Mucosa of stomach (tissue), 1 donor: ENCODE data around the gene CDH4.

Source experiments
- H3K27me3 ChIP-seq: one replicate; pipeline ENCODE4 v1.7.0; 2013; ENCODE audit warnings: mild to moderate bottlenecking, low read length; ENCODE audit not compliant: control insufficient read depth, insufficient read depth
- H3K36me3 ChIP-seq: one replicate; pipeline ENCODE4 v1.7.0; 2013; ENCODE audit warnings: low read length; ENCODE audit not compliant: control insufficient read depth, insufficient read depth
- H3K4me1 ChIP-seq: one replicate; pipeline ENCODE4 v1.7.0; 2013; ENCODE audit warnings: mild to moderate bottlenecking, low read length; ENCODE audit not compliant: control insufficient read depth, insufficient read depth
- H3K4me3 ChIP-seq: one replicate; pipeline ENCODE4 v1.7.0; 2013; ENCODE audit warnings: low read length
- H3K9ac ChIP-seq: one replicate; pipeline ENCODE4 v1.7.0; 2013; ENCODE audit warnings: mild to moderate bottlenecking, low read length, moderate library complexity
- H3K9me3 ChIP-seq: one replicate; pipeline ENCODE4 v1.7.0; 2013; ENCODE audit warnings: mild to moderate bottlenecking, low read length, moderate library complexity; ENCODE audit not compliant: control insufficient read depth
- donor health status: Pancreatic carcinoma.

CDH4 gene

DNA sequence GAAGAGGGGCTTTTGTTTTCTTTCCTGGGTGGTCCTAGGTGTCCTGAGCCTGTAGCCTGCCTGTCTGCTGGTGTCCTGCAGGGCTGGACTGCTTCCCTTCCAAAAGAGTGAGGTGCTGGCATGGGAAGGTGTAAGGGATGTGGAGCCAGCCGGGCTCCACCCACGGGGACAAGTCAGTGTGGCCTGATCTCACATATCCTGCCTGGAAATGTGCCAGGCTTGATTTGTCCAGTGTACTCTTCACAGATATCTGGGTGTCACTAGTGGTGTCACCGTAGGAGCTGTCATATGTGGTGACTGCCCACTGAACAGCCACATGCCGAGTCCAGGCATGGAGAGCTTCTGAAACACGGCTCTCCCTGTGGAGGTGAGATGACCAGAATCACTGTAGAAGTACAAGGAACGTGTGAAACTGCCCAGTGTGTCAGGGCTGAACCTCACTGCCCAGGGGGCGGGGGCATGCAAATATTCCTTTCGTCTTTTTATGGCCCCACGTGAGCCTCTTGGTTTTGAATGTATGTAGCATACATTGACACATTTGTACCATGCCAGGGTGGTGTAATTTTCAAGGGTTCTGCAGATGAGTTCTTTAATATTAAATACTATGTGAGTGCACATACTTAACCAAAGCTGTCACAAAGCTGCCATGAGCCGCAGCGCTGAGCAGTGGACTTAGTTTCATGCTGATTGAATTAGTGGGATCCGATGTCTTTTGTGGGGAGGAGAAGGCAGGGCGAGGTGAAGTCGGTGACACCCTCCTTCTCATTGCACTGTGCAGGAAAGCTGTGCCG lies 55.8 kb downstream of the CDH4 start:
- no peak overlapping the region for H3K4me3 ChIP-seq

DNA sequence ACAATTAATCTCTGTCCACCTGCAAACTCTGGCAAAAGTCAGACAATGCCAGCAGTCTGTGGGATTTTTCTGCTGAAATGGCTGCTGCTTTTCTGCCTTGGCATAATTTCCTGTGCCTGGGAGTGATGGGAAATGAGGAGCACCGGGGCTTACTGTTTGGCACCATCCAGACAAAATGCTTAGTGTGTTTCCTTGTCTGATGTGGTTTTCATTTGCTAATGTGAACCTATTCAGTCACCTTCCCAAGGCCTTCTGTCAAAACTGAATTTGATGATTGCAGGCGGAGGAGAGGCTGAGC lies 56.4 kb downstream of the CDH4 start:
- Histone ChIP-seq H3K36me3 (no peaks in the 10 kb centered on the region), H3K4me3 (no peak overlapping the region), H3K4me1 (no peaks in the 10 kb centered on the region), H3K27me3 (no peaks in the 10 kb centered on the region), H3K9me3 (no peaks in the 10 kb centered on the region), H3K9ac (no peak overlapping the region)

More for the DNA sequence above, 55.8 kb downstream of the CDH4 start:
- Histone ChIP-seq H3K27me3 (no peaks in the 10 kb centered on the region), H3K9me3 (no peaks in the 10 kb centered on the region), H3K4me1 (no peaks in the 10 kb centered on the region), H3K36me3 (no peaks in the 10 kb centered on the region), H3K9ac (no peak overlapping the region)

DNA sequence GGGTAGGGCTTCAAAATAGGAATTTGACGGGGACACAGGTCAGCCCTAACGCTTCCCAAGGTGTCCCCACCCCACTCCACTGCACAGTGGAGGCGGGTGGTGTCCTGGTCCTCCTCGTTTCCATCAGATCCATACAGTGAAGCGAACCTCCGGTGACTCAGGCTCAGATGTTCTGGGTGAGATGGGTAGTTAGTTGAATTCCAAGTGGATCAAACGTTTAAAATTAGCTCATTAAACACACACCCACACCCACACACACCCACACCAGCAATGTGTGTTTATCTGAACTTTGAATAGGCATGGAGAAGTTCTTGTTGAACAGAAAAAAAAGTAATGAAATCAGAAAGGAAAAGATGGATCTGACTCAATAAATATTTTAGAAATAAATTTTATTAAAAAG lies 58.9 kb downstream of the CDH4 start:
- H3K9me3 ChIP-seq, result no peaks in the 10 kb centered on the region
- H3K27me3 ChIP-seq, result no peaks in the 10 kb centered on the region
- no peak overlapping the region for H3K4me3 ChIP-seq
- H3K36me3 ChIP-seq, result no peaks in the 10 kb centered on the region
- H3K9ac ChIP-seq, result no peak overlapping the region
- H3K4me1 ChIP-seq, result no peaks in the 10 kb centered on the region

DNA sequence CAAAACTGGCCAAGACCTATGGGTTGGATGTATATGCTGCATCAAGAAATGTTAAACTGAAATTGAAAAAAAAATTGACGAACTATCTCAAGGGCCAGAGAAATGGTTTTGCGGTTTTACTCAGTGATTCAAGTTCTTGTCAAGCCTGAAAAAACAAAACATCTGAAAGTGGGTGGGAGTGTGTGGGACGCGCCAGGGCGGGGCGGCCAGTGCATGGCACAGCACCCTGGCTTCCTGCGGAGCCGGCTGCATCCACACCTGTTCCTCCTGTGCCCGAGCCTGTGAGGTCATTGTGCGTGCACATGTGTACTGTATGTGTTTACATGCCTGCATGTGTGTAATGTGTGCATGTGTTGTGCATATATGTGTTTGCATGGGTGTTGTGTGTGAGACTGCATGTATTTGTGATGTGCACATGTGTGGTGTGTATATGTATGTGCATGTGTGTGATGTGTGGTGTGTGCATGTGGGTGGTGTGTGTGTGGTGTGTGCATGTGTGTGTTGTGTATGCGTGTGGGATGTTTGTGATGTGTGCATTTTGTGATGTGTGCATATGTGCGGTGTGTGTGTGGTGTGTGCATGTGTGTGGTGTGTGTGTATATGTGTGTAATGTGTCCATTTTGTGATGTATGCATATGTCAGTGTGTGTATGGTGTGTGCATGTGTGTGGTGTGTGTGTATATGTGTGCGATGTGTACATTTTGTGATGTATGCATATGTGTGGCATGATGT lies 59.8 kb downstream of the CDH4 start:
- Histone ChIP-seq H3K9ac (no peak overlapping the region), H3K4me1 (no peaks in the 10 kb centered on the region), H3K36me3 (no peaks in the 10 kb centered on the region), H3K27me3 (no peaks in the 10 kb centered on the region), H3K4me3 (no peak overlapping the region), H3K9me3 (no peaks in the 10 kb centered on the region)

DNA sequence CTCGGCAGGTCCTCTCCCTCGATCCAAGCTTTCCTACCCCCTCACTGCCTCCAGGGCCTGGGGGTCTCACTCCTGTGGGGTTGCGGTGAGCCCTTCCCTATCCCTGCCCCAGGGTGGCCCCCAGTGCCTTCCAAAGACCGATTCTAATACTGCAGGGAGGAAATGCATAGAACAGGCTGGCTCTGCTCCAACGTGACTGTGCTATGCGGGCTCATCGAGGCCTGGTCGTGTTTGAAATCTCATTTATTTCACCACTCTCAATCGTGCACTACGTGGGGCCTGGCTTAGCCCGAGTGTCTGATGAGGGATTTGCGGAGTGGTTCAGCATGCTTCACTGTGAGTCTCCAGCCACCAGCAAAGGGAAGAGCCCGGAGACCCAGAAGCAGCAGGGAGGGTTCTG lies 60.9 kb downstream of the CDH4 start:
- Histone ChIP-seq H3K4me3 (no peak overlapping the region), H3K9me3 (no peaks in the 10 kb centered on the region), H3K36me3 (no peaks in the 10 kb centered on the region), H3K4me1 (no peaks in the 10 kb centered on the region), H3K27me3 (no peaks in the 10 kb centered on the region), H3K9ac (no peak overlapping the region)

GRCh38 chr20:61313396-61313795 lies 61.3 kb downstream of the CDH4 start:
- Histone ChIP-seq H3K4me1 (no peaks in the 10 kb centered on the region), H3K4me3 (no peak overlapping the region), H3K27me3 (no peaks in the 10 kb centered on the region)

GRCh38 chr20:61314326-61315010 lies 62.4 kb downstream of the CDH4 start:
- H3K4me3 ChIP-seq, result no peak overlapping the region
- H3K4me1 ChIP-seq, result no peaks in the 10 kb centered on the region
- no peaks in the 10 kb centered on the region for H3K27me3 ChIP-seq
- H3K9me3 ChIP-seq, result no peaks in the 10 kb centered on the region
- H3K9ac ChIP-seq, result no peak overlapping the region
- no peaks in the 10 kb centered on the region for H3K36me3 ChIP-seq

More at GRCh38 chr20:61313396-61313795, 61.3 kb downstream of the CDH4 start:
- Histone ChIP-seq H3K36me3 (no peaks in the 10 kb centered on the region), H3K9me3 (no peaks in the 10 kb centered on the region), H3K9ac (no peak overlapping the region)

GRCh38 chr20:61315319-61315718 lies 63.3 kb downstream of the CDH4 start:
- no peaks in the 10 kb centered on the region for H3K36me3 ChIP-seq
- H3K27me3 ChIP-seq, result no peaks in the 10 kb centered on the region
- no peak overlapping the region for H3K4me3 ChIP-seq
- H3K9me3 ChIP-seq, result no peaks in the 10 kb centered on the region
- no peaks in the 10 kb centered on the region for H3K4me1 ChIP-seq
- no peak overlapping the region for H3K9ac ChIP-seq

DNA sequence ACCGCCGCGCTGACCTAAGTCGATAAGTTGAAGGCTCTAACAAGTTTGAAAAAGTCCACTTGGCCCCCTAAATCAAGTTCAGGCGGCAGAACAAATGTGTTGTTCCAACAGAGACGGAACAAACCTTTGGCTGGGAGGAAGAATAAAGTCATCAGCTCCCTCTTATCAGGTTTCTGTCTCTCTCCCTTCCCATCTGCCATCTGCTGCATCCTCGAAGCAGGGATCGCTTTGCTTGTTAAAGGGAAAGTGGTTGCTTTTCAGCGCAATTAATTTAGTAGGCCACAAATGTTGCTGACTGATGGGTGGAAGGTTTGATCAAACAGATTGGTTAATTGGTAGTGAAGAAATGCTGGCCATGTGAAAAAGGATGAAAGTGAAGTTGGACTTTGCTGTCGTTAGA lies 64.3 kb downstream of the CDH4 start:
- Histone ChIP-seq H3K4me3 (no peak overlapping the region), H3K4me1 (no peaks in the 10 kb centered on the region), H3K9me3 (no peaks in the 10 kb centered on the region), H3K36me3 (no peaks in the 10 kb centered on the region), H3K9ac (no peak overlapping the region), H3K27me3 (no peaks in the 10 kb centered on the region)

DNA sequence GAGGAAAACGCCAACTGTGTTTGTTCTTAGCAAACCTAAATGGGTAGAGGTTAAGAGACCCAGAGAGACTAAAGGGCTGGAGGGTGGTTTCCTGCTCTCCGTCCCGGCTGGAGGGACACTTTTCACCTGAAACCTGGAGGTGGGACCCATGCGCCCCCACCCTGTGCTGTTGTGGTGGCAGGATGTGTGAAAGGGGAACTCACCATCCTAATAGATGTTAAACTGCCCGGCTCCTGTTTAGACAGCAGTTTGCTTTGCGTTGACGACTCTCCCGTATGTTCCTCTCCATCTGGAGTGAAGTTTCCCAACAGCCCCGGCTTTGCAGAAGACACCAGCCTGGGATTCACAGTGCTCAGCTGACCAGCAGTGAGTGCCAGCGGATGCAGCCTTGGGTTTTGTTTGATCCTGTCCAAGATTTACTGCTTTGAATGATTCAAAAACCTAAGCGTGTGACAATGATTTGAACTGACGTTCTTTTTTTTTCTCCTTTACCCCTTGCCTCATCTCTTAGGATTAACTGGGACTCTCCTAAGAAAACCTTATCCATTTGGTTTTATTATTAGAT lies 66.0 kb downstream of the CDH4 start:
- Histone ChIP-seq H3K9me3 (no peaks in the 10 kb centered on the region), H3K27me3 (no peaks in the 10 kb centered on the region), H3K9ac (no peak overlapping the region), H3K4me3 (no peak overlapping the region), H3K36me3 (no peaks in the 10 kb centered on the region), H3K4me1 (no peaks in the 10 kb centered on the region)

GRCh38 chr20:61320691-61321425 lies 68.8 kb downstream of the CDH4 start:
- Histone ChIP-seq H3K9ac (no peak overlapping the region), H3K4me3 (no peak overlapping the region), H3K4me1 (no peaks in the 10 kb centered on the region), H3K9me3 (no peaks in the 10 kb centered on the region), H3K36me3 (no peaks in the 10 kb centered on the region), H3K27me3 (no peaks in the 10 kb centered on the region)
